NCI-H345 treated with DMSO at 0.1 percent for 48 hours (cell line): Measurements from ENCODE around the gene ZP2.
"Not testable (repeated sequence)": the region's sequence is repeated elsewhere in the genome, so short reads cannot be mapped to it uniquely, and the experiment has no call there.

ENCODE experiments used
- DNase-seq: peaks from one replicate; lab custom pipeline; 2025; ENCODE audit not compliant: unreplicated experiment; lab: John Stamatoyannopoulos, UW

The ZP2 gene

GRCh38 chr16:21211486-21211885, at the start of gene ZP2:
Gene ZP2 (minus strand): TSS chr16:21211574. CDS start chr16:21211547, 27 bp downstream.
- DNase-seq, result no peak

GRCh38 chr16:21257284-21257683, 45.9 kb upstream of the ZP2 start:
- no peak for DNase-seq

- no peak for DNase-seq
Observed at GRCh38 chr16:21256636-21257035, 45.3 kb upstream of the ZP2 start.

GRCh38 chr16:21253470-21253869, 42.1 kb upstream of the ZP2 start:
- DNase-seq, result no peak

- no peak for DNase-seq
Observed at GRCh38 chr16:21250072-21250923, 38.9 kb upstream of the ZP2 start.

- not testable (repeated sequence) for DNase-seq
Observed at GRCh38 chr16:21248179-21248578, 36.8 kb upstream of the ZP2 start.

- DNase-seq, result no peak
Observed at GRCh38 chr16:21244518-21245215, 33.3 kb upstream of the ZP2 start.

GRCh38 chr16:21242756-21243155, 31.4 kb upstream of the ZP2 start:
- no peak for DNase-seq

GRCh38 chr16:21239646-21240045, 28.3 kb upstream of the ZP2 start:
- DNase-seq, result no peak

GRCh38 chr16:21236831-21237230, 25.5 kb upstream of the ZP2 start:
- DNase-seq, result no peak

GRCh38 chr16:21235199-21235585, 23.8 kb upstream of the ZP2 start:
- DNase-seq, result no peak

- DNase-seq, result no peak
Observed at GRCh38 chr16:21233521-21234150, 22.3 kb upstream of the ZP2 start, which contains the start of gene ANKS4B. Gene ANKS4B (plus strand): TSS chr16:21233699. CDS start chr16:21233738, 39 bp downstream.

- no peak for DNase-seq
Observed at GRCh38 chr16:21233045-21233520, 21.7 kb upstream of the ZP2 start.

- no peak for DNase-seq
Observed at GRCh38 chr16:21228361-21228872, 17.0 kb upstream of the ZP2 start.

- no peak for DNase-seq
Observed at GRCh38 chr16:21227866-21228265, 16.5 kb upstream of the ZP2 start.

GRCh38 chr16:21226749-21227148, 15.4 kb upstream of the ZP2 start:
- no peak for DNase-seq

GRCh38 chr16:21224800-21225199, 13.4 kb upstream of the ZP2 start:
- no peak for DNase-seq

GRCh38 chr16:21223787-21224186, 12.4 kb upstream of the ZP2 start:
- no peak for DNase-seq

- no peak for DNase-seq
Observed at GRCh38 chr16:21222495-21223337, 11.3 kb upstream of the ZP2 start.

- DNase-seq, result no peak
Observed at GRCh38 chr16:21219551-21219950, 8.2 kb upstream of the ZP2 start.

GRCh38 chr16:21218153-21218552, 6.8 kb upstream of the ZP2 start:
- DNase-seq, result no peak
